H9 (cell line): ENCODE results near the gene WAPL. TPM values are rescaled to one million over a fixed set of nuclear protein-coding genes. Genes with fewer than 3 reads are reported as not detected.

ENCODE experiments used
- DNase-seq: peaks from one replicate; pipeline ENCODE4 v3.0.0-alpha.2; 2017
- H2AFZ ChIP-seq: one replicate; pipeline ENCODE4 v1.6.1; 2013; ENCODE audit warnings: mild to moderate bottlenecking, low read length, control low read depth, moderate library complexity
- H2AK5ac ChIP-seq: 2 replicates; pipeline ENCODE4 v1.6.1; 2013; ENCODE audit warnings: low read length, control low read depth, mixed read lengths; ENCODE audit not compliant: insufficient read length
- H2BK120ac ChIP-seq: one replicate; pipeline ENCODE4 v1.6.1; 2013; ENCODE audit warnings: low read depth, mild to moderate bottlenecking, low read length, control low read depth, inconsistent platforms; ENCODE audit not compliant: poor library complexity, severe bottlenecking
- H2BK12ac ChIP-seq: 2 replicates; pipeline ENCODE4 v1.6.1; 2013; ENCODE audit warnings: low read length, control low read depth, mixed read lengths, low read depth; ENCODE audit not compliant: insufficient read length
- H2BK15ac ChIP-seq: 2 replicates; pipeline ENCODE4 v1.6.1; 2013; ENCODE audit warnings: low read depth, low read length, control low read depth
- H2BK20ac ChIP-seq: one replicate; pipeline ENCODE4 v1.6.1; 2013; ENCODE audit warnings: low read depth, mild to moderate bottlenecking, low read length, control low read depth, inconsistent platforms; ENCODE audit not compliant: poor library complexity, severe bottlenecking
- H2BK5ac ChIP-seq: 2 replicates; pipeline ENCODE4 v1.6.1; 2013; ENCODE audit warnings: low read length, control low read depth, mixed read lengths; ENCODE audit not compliant: insufficient read length
- H3K14ac ChIP-seq: 2 replicates; pipeline ENCODE4 v1.6.1; 2013; ENCODE audit warnings: low read length, control low read depth; ENCODE audit not compliant: insufficient read depth
- H3K18ac ChIP-seq: 2 replicates; pipeline ENCODE4 v1.6.1; 2013; ENCODE audit warnings: low read depth, mild to moderate bottlenecking, mixed read lengths, low read length, control low read depth; ENCODE audit not compliant: insufficient read length
- H3K23ac ChIP-seq: 2 replicates; pipeline ENCODE4 v1.6.1; 2013; ENCODE audit warnings: low read length, control low read depth, mixed read lengths, low read depth; ENCODE audit not compliant: insufficient read length
- H3K23me2 ChIP-seq: 2 replicates; pipeline ENCODE4 v1.6.1; 2013; ENCODE audit warnings: low read depth, mild to moderate bottlenecking, mixed read lengths, low read length, control low read depth; ENCODE audit not compliant: insufficient read length, poor library complexity, severe bottlenecking
- H3K27ac ChIP-seq: 2 replicates; pipeline ENCODE4 v1.5.1; 2013; ENCODE audit warnings: low read length, control low read depth, mixed read lengths, low read depth; ENCODE audit not compliant: insufficient read length
- H3K27me3 ChIP-seq: 2 replicates; pipeline ENCODE4 v1.6.1; 2013; ENCODE audit warnings: low read length, control low read depth, inconsistent platforms; ENCODE audit not compliant: insufficient read depth
- H3K4ac ChIP-seq: 2 replicates; pipeline ENCODE4 v1.6.1; 2013; ENCODE audit warnings: low read depth, mild to moderate bottlenecking, control low read depth, inconsistent platforms, low read length, moderate library complexity
- H3K4me1 ChIP-seq: 2 replicates; pipeline ENCODE4 v1.6.1; 2013; ENCODE audit warnings: low read length, control low read depth, inconsistent platforms; ENCODE audit not compliant: insufficient read depth
- H3K4me2 ChIP-seq: 2 replicates; pipeline ENCODE4 v1.6.1; 2013; ENCODE audit warnings: low read length, control low read depth, mixed read lengths; ENCODE audit not compliant: insufficient read length, insufficient read depth
- H3K56ac ChIP-seq: 2 replicates; pipeline ENCODE4 v1.6.1; 2013; ENCODE audit warnings: low read depth, mild to moderate bottlenecking, mixed read lengths, low read length, control low read depth; ENCODE audit not compliant: insufficient read length
- H3K79me1 ChIP-seq: 2 replicates; pipeline ENCODE4 v1.6.1; 2013; ENCODE audit warnings: low read depth, mild to moderate bottlenecking, moderate library complexity, low read length, control low read depth, inconsistent platforms; ENCODE audit not compliant: insufficient read depth, poor library complexity, severe bottlenecking
- H3K79me2 ChIP-seq: 2 replicates; pipeline ENCODE4 v1.6.1; 2013; ENCODE audit warnings: low read length, control low read depth, inconsistent platforms; ENCODE audit not compliant: insufficient read depth
- H3K9ac ChIP-seq: 2 replicates; pipeline ENCODE4 v1.6.1; 2013; ENCODE audit warnings: low read length, control low read depth, mixed read lengths; ENCODE audit not compliant: insufficient read length; ENCODE audit errors: extremely low read depth
- H3K9me3 ChIP-seq: one replicate; pipeline ENCODE4 v1.6.1; 2013; ENCODE audit warnings: low read depth, low read length, inconsistent platforms; ENCODE audit not compliant: control insufficient read depth
- H3T11ph ChIP-seq: one replicate; pipeline ENCODE4 v1.6.1; 2013; ENCODE audit warnings: mild to moderate bottlenecking, low read length, control low read depth, inconsistent platforms
- H4K20me1 ChIP-seq: one replicate; pipeline ENCODE4 v1.6.1; 2013; ENCODE audit not compliant: control insufficient read depth, insufficient read length, insufficient read depth
- H4K5ac ChIP-seq: 2 replicates; pipeline ENCODE4 v1.6.1; 2013; ENCODE audit warnings: low read depth, mild to moderate bottlenecking, mixed read lengths, low read length, control low read depth; ENCODE audit not compliant: insufficient read length
- H4K8ac ChIP-seq: replicated peaks from 2 replicates; pipeline ENCODE4 v1.6.1; 2013; ENCODE audit warnings: low read length, control low read depth, mixed read lengths, low read depth; ENCODE audit not compliant: insufficient read length
- H4K91ac ChIP-seq: 2 replicates; pipeline ENCODE4 v1.6.1; 2013; ENCODE audit warnings: low read depth, mild to moderate bottlenecking, moderate library complexity, mixed read lengths, low read length, control low read depth; ENCODE audit not compliant: insufficient read length
- H3K27ac Mint-ChIP-seq, 3 experiments: 2 replicates in 2 of 3; 3 replicates in 1 of 3; pipeline ENCODE4 v1.8.0; 2020 to 2021; ENCODE audit warnings: mixed read lengths in 3 of 3, mild to moderate bottlenecking in 1 of 3, moderate library complexity in 1 of 3
- H3K27me3 Mint-ChIP-seq: 2 replicates; pipeline ENCODE4 v1.8.0; 2021; ENCODE audit warnings: low read depth, mild to moderate bottlenecking, moderate library complexity, mixed read lengths
- H3K36me3 Mint-ChIP-seq, 3 experiments: 2 replicates in 2 of 3; 3 replicates in 1 of 3; pipeline ENCODE4 v1.8.0; 2020 to 2021; ENCODE audit warnings: low read depth in 3 of 3, mixed read lengths in 3 of 3; ENCODE audit not compliant: insufficient read depth in 1 of 3
- H3K4me1 Mint-ChIP-seq, 2 experiments: 2 replicates each; pipeline ENCODE4 v1.8.0; 2020; ENCODE audit warnings: mixed read lengths in 2 of 2
- H3K4me3 Mint-ChIP-seq, 2 experiments: 2 replicates in 1 of 2; 3 replicates in 1 of 2; pipeline ENCODE4 v1.8.0; 2020 to 2021; ENCODE audit warnings: mild to moderate bottlenecking in 2 of 2, mixed read lengths in 2 of 2, moderate library complexity in 1 of 2
- H3K9me3 Mint-ChIP-seq, 2 experiments: 2 replicates in 1 of 2; 3 replicates in 1 of 2; pipeline ENCODE4 v1.8.0; 2020; ENCODE audit warnings: mild to moderate bottlenecking in 2 of 2, mixed read lengths in 2 of 2, moderate library complexity in 1 of 2
- CTCF ChIP-seq: fragments of 200-600 bp; sonication (generic); conservative IDR thresholded peaks from 3 replicates; pipeline ENCODE4 v1.8.0; 2021; ENCODE audit warnings: antibody characterized with exemption, mild to moderate bottlenecking
- WGBS: extraction: QIAGEN DNeasy Blood & Tissue Kit; methylation state at CpG from one replicate; pipeline ENCODE4 v1.1.7; 2013; ENCODE audit warnings: missing lambda C conversion rate, low lambda C conversion rate, mixed read lengths; ENCODE audit not compliant: insufficient read length; ENCODE audit errors: extremely low coverage; 5-methylcytosine and 5-hydroxymethylcytosine counted together
- total RNA-seq: library from RNA; stranded (reverse); gene quantifications from 2 replicates; pipeline ENCODE4 v1.2.1, GENCODE V29; 2021

The WAPL gene
- total RNA-seq, 1 experiment from 2014 or later = 61.4 TPM

GRCh38 chr10:86402283-86402941, 119.2 kb downstream of the WAPL start:
- H3K4ac ChIP-seq = no peak overlapping the region
- no peaks in the 10 kb centered on the region for H3K9me3 ChIP-seq
- peaks cover 22 to 23% of the 10 kb centered on the region in 2 experiments for H3K4me1 Mint-ChIP-seq
- H2BK20ac ChIP-seq = no peak overlapping the region
- H3K27ac Mint-ChIP-seq = no peak overlapping the region; a peak in 1 of 7 replicates
- no peaks in the 10 kb centered on the region for H3K79me1 ChIP-seq
- no peak overlapping the region for H2AK5ac ChIP-seq
- peaks cover 0 to 4% (median 1%) of the 10 kb centered on the region in 3 experiments; a peak in 3 of 7 replicates for H3K36me3 Mint-ChIP-seq
- no peak for DNase-seq
- H2AFZ ChIP-seq = no peak overlapping the region
- H3K23ac ChIP-seq = no peak overlapping the region
- H2BK12ac ChIP-seq = no peak overlapping the region
- H3K9ac ChIP-seq = no peak overlapping the region
- TF ChIP-seq CTCF = no peak
- no peak overlapping the region for H3T11ph ChIP-seq
- no CpG with 5 or more reads among the region's 18 CpGs for WGBS
- peaks cover 58% of the 10 kb centered on the region for H3K27me3 Mint-ChIP-seq
- H4K8ac ChIP-seq = no peak overlapping the region
- H2BK5ac ChIP-seq = no peak overlapping the region
- H3K4me2 ChIP-seq = peak overlapping the region; percentile 25
- peak overlapping the region; percentile 75 to 78 for H3K4me3 Mint-ChIP-seq
- no peak overlapping the region for H3K56ac ChIP-seq
- H4K20me1 ChIP-seq = no peaks in the 10 kb centered on the region
- H4K91ac ChIP-seq = no peak overlapping the region
- H4K5ac ChIP-seq = no peak overlapping the region
- peaks cover 0 to 6% of the 10 kb centered on the region in 2 experiments; a peak in 3 of 5 replicates for H3K9me3 Mint-ChIP-seq
- no peak overlapping the region for H3K14ac ChIP-seq
- peaks cover 15% of the 10 kb centered on the region for H3K23me2 ChIP-seq
- no peak overlapping the region for H3K18ac ChIP-seq
- peaks cover 6% of the 10 kb centered on the region; the same call in 1 of the 2 replicates for H3K4me1 ChIP-seq
- peaks cover 19% of the 10 kb centered on the region; the same call in 1 of the 2 replicates for H3K27me3 ChIP-seq
- no peaks in the 10 kb centered on the region for H3K79me2 ChIP-seq
- H3K27ac ChIP-seq = no peak overlapping the region
- H2BK15ac ChIP-seq = no peak overlapping the region
- no peak overlapping the region for H2BK120ac ChIP-seq
